NK-92 (cell line): ENCODE results near the gene SEMA4D.

Source experiments
- DNase-seq: peaks from one replicate; lab custom pipeline; 2025; ENCODE audit not compliant: unreplicated experiment; lab: John Stamatoyannopoulos, UW

SEMA4D gene

GRCh38 chr9:89502671-89503070, 4.8 kb upstream of the SEMA4D start:
- DNase-seq = no peak

GRCh38 chr9:89502038-89502601, 4.2 kb upstream of the SEMA4D start:
- no peak for DNase-seq

GRCh38 chr9:89501311-89501898, 3.5 kb upstream of the SEMA4D start:
- DNase-seq = no peak

- DNase-seq = no peak
Observed at GRCh38 chr9:89500008-89500407, 2.1 kb upstream of the SEMA4D start.

- no peak for DNase-seq
Observed at GRCh38 chr9:89498852-89499480, 1.1 kb upstream of the SEMA4D start.

- no peak for DNase-seq
Observed at GRCh38 chr9:89497257-89497963, 503 bp downstream of the SEMA4D start.

- DNase-seq = no peak
Observed at GRCh38 chr9:89496645-89497256, 1.2 kb downstream of the SEMA4D start.

GRCh38 chr9:89495824-89496560, 1.9 kb downstream of the SEMA4D start:
- no peak for DNase-seq

GRCh38 chr9:89494199-89494598, 3.7 kb downstream of the SEMA4D start:
- DNase-seq = no peak

- no peak for DNase-seq
Observed at GRCh38 chr9:89493671-89494070, 4.2 kb downstream of the SEMA4D start.

- no peak for DNase-seq
Observed at GRCh38 chr9:89493181-89493580, 4.7 kb downstream of the SEMA4D start.

GRCh38 chr9:89492586-89492985, 5.3 kb downstream of the SEMA4D start:
- no peak for DNase-seq

- no peak for DNase-seq
Observed at GRCh38 chr9:89491694-89492093, 6.2 kb downstream of the SEMA4D start.

GRCh38 chr9:89489548-89490530, 8.1 kb downstream of the SEMA4D start:
- DNase-seq = no peak

GRCh38 chr9:89488936-89489335, 9.0 kb downstream of the SEMA4D start:
- DNase-seq = no peak

GRCh38 chr9:89488131-89488530, 9.8 kb downstream of the SEMA4D start:
- DNase-seq = no peak

GRCh38 chr9:89486681-89487080, 11.2 kb downstream of the SEMA4D start:
- no peak for DNase-seq

GRCh38 chr9:89484475-89485404, 13.2 kb downstream of the SEMA4D start:
- no peak for DNase-seq
